ENCODE results near the gene ASMTL. TPM values are rescaled to one million over a fixed set of nuclear protein-coding genes. Genes with fewer than 3 reads are reported as not detected.

Gene ASMTL
- total RNA-seq, 6 experiments from 2014 or later = 12.5 to 27.3 (median 18.6) TPM

GRCh38 chrX:1391370-1391706 lies 61.4 kb downstream of the ASMTL start:
- DNase-seq = peak in 1 of 3 donors; percentile 93
- ATAC-seq = no peak
- H3K4me1 ChIP-seq = peaks cover 0 to 28% (median 10%) of the 10 kb centered on the region in 4 donors
- intact Hi-C loops (cut with DNase I) = no loop called here
- peak overlapping the region; percentile 97 to 100 (median 99) for H3K4me3 ChIP-seq
- H3K27me3 ChIP-seq = no peaks in the 10 kb centered on the region
- no peaks in the 10 kb centered on the region for H3K9me3 ChIP-seq
- peaks cover 9 to 43% (median 31%) of the 10 kb centered on the region in 4 donors for H3K36me3 ChIP-seq
- WGBS (ENCODE audit: insufficient coverage, low coverage, low lambda C conversion rate, missing lambda C conversion rate) = 0% methylated on average over 4 of the region's 19 CpGs
- peak overlapping the region; percentile 92 to 96 (median 95) for H3K27ac ChIP-seq
- TF ChIP-seq POLR2A (IDR thresholded peaks at IDR 0.05) (no peak), CTCF (IDR thresholded peaks at IDR 0.05) (no peak)

- peak overlapping the region; percentile 92 to 96 (median 95) for H3K27ac ChIP-seq
- H3K4me3 ChIP-seq = peak overlapping the region; percentile 97 to 100 (median 99)
- ATAC-seq (no peak), DNase-seq (peak in 2 of 3 donors; percentile 47 to 55)
- peaks cover 0 to 28% (median 10%) of the 10 kb centered on the region in 4 donors for H3K4me1 ChIP-seq
- TF ChIP-seq CTCF (IDR thresholded peaks at IDR 0.05) = no peak
- no peak for TF ChIP-seq POLR2A (IDR thresholded peaks at IDR 0.05)
- H3K9me3 ChIP-seq = no peaks in the 10 kb centered on the region
- no peaks in the 10 kb centered on the region for H3K27me3 ChIP-seq
- WGBS (ENCODE audit: insufficient coverage, low coverage, low lambda C conversion rate, missing lambda C conversion rate) = 48% methylated on average over 30 of the region's 30 CpGs
- intact Hi-C loops (cut with DNase I) = no loop called here
- H3K36me3 ChIP-seq = peaks cover 14 to 48% (median 36%) of the 10 kb centered on the region in 4 donors
These were observed 61.9 kb downstream of the ASMTL start for GRCh38 chrX:1390621-1391369.

DNA sequence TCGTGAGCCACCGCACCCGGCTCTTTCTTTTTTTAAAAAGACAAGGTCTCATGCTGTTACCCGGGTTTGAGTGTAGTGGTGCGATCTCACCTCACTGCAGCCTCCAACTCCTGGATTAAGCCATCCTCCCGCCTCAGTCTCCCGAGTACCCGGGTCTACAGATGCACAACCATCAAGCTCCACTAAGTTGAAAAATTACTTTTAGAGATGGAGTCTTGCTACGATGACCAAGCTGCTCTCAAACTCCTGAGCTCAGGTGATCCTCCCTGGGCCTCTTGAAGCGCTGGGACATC lies 62.8 kb downstream of the ASMTL start:
- Histone ChIP-seq H3K27ac (no peak overlapping the region), H3K27me3 (no peaks in the 10 kb centered on the region), H3K9me3 (no peaks in the 10 kb centered on the region), H3K4me3 (no peak overlapping the region), H3K4me1 (peaks cover 0 to 28% (median 10%) of the 10 kb centered on the region in 4 donors), H3K36me3 (peaks cover 16 to 56% (median 43%) of the 10 kb centered on the region in 4 donors)
- TF ChIP-seq CTCF (IDR thresholded peaks at IDR 0.05) = no peak
- TF ChIP-seq POLR2A (IDR thresholded peaks at IDR 0.05) = no peak
- 94% methylated on average over 8 of the region's 10 CpGs for WGBS (ENCODE audit: insufficient coverage, low coverage, low lambda C conversion rate, missing lambda C conversion rate)
- peak in 2 of 3 donors; percentile 27 to 32 for DNase-seq
- intact Hi-C loops (cut with DNase I) = no loop called here
- no peak for ATAC-seq

GRCh38 chrX:1389181-1389992 lies 63.3 kb downstream of the ASMTL start:
- Histone ChIP-seq H3K27ac (no peak overlapping the region), H3K4me3 (no peak overlapping the region), H3K27me3 (no peaks in the 10 kb centered on the region), H3K36me3 (peaks cover 16 to 60% (median 43%) of the 10 kb centered on the region in 4 donors), H3K4me1 (peaks cover 0 to 28% (median 10%) of the 10 kb centered on the region in 4 donors), H3K9me3 (no peaks in the 10 kb centered on the region)
- intact Hi-C loops (cut with DNase I) = no loop called here
- peak in 2 of 3 donors; percentile 43 to 54 for DNase-seq
- TF ChIP-seq POLR2A (IDR thresholded peaks at IDR 0.05) (no peak), CTCF (IDR thresholded peaks at IDR 0.05) (no peak)
- ATAC-seq = no peak
- WGBS (ENCODE audit: insufficient coverage, low coverage, low lambda C conversion rate, missing lambda C conversion rate) = 77% methylated on average over 4 of the region's 51 CpGs

All from right lobe of liver (tissue), 6 donors.